ENCODE measurements around the gene TTLL5. TPM values are rescaled to one million over a fixed set of nuclear protein-coding genes. Genes with fewer than 3 reads are reported as not detected.

The TTLL5 gene
- total and polyA plus RNA-seq, 9 of the 15 experiments (the other 6 are each of a cell fraction or from before 2014, with no cell fraction given), result 4.1 to 18.9 (median 12.6) TPM

- no peak for TF ChIP-seq USF1 (CRISPR knock-in tag; IDR thresholded peaks at IDR 0.05)
- no peak for TF ChIP-seq CGGBP1 (CRISPR knock-in tag; IDR thresholded peaks at IDR 0.05)
- TF ChIP-seq, protein P1, sequence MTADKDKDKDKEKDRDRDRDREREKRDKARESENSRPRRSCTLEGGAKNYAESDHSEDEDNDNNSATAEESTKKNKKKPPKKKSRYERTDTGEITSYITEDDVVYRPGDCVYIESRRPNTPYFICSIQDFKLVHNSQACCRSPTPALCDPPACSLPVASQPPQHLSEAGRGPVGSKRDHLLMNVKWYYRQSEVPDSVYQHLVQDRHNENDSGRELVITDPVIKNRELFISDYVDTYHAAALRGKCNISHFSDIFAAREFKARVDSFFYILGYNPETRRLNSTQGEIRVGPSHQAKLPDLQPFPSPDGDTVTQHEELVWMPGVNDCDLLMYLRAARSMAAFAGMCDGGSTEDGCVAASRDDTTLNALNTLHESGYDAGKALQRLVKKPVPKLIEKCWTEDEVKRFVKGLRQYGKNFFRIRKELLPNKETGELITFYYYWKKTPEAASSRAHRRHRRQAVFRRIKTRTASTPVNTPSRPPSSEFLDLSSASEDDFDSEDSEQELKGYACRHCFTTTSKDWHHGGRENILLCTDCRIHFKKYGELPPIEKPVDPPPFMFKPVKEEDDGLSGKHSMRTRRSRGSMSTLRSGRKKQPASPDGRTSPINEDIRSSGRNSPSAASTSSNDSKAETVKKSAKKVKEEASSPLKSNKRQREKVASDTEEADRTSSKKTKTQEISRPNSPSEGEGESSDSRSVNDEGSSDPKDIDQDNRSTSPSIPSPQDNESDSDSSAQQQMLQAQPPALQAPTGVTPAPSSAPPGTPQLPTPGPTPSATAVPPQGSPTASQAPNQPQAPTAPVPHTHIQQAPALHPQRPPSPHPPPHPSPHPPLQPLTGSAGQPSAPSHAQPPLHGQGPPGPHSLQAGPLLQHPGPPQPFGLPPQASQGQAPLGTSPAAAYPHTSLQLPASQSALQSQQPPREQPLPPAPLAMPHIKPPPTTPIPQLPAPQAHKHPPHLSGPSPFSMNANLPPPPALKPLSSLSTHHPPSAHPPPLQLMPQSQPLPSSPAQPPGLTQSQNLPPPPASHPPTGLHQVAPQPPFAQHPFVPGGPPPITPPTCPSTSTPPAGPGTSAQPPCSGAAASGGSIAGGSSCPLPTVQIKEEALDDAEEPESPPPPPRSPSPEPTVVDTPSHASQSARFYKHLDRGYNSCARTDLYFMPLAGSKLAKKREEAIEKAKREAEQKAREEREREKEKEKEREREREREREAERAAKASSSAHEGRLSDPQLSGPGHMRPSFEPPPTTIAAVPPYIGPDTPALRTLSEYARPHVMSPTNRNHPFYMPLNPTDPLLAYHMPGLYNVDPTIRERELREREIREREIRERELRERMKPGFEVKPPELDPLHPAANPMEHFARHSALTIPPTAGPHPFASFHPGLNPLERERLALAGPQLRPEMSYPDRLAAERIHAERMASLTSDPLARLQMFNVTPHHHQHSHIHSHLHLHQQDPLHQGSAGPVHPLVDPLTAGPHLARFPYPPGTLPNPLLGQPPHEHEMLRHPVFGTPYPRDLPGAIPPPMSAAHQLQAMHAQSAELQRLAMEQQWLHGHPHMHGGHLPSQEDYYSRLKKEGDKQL (CRISPR knock-in tag; IDR thresholded peaks at IDR 0.05; ENCODE audit: borderline replicate concordance), result no peak
- no peak for TF ChIP-seq MTA3 (IDR thresholded peaks at IDR 0.05; ENCODE audit: borderline replicate concordance)
These were observed 326.3 kb downstream of the TTLL5 start (continued) for GRCh38 chr14:75987201-75987970.
